Liver (tissue), 9 donors: ENCODE measurements around the gene CPSF3. TPM values are rescaled to one million over a fixed set of nuclear protein-coding genes. Genes with fewer than 3 reads are reported as not detected.

Experiments used
- DNase-seq: peaks from one replicate; pipeline ENCODE4 v3.0.0-alpha.2; 2017; ENCODE audit warnings: low spot score
- H3K27ac ChIP-seq, 2 donors: one replicate each; pipeline ENCODE4 v1.7.0; 2013; ENCODE audit warnings: inconsistent platforms in 2 of 2, low read length in 2 of 2, control low read depth in 1 of 2, low read depth in 1 of 2, mild to moderate bottlenecking in 1 of 2
- H3K27me3 ChIP-seq, 4 donors: one replicate each; pipeline versions ENCODE4 v1.6.1 to v1.7.0; 2013; ENCODE audit warnings: low read length in 3 of 4, inconsistent platforms in 1 of 4, mild to moderate bottlenecking in 1 of 4, moderate library complexity in 1 of 4; ENCODE audit not compliant: control insufficient read depth in 4 of 4, insufficient read depth in 4 of 4
- H3K36me3 ChIP-seq, 4 donors: one replicate each; pipeline versions ENCODE4 v1.6.1 to v1.7.0; 2013; ENCODE audit warnings: low read length in 3 of 4, mild to moderate bottlenecking in 3 of 4, low read depth in 1 of 4, moderate library complexity in 1 of 4; ENCODE audit not compliant: control insufficient read depth in 4 of 4, insufficient read depth in 3 of 4
- H3K4me1 ChIP-seq, 4 donors: one replicate each; pipeline versions ENCODE4 v1.6.1 to v1.7.0; 2013; ENCODE audit warnings: low read length in 3 of 4, mild to moderate bottlenecking in 3 of 4, moderate library complexity in 1 of 4; ENCODE audit not compliant: control insufficient read depth in 4 of 4, insufficient read depth in 4 of 4
- H3K4me3 ChIP-seq, 3 donors: one replicate each; pipeline versions ENCODE4 v1.6.1 to v1.7.0; 2013; ENCODE audit warnings: low read length in 3 of 3, control low read depth in 1 of 3, low read depth in 1 of 3, mild to moderate bottlenecking in 1 of 3
- H3K9ac ChIP-seq, 2 donors: one replicate each; pipeline ENCODE4 v1.7.0; 2013; ENCODE audit warnings: low read length in 2 of 2, mild to moderate bottlenecking in 2 of 2, moderate library complexity in 2 of 2, control low read depth in 1 of 2, low read depth in 1 of 2
- H3K9me3 ChIP-seq, 4 donors: one replicate each; pipeline versions ENCODE4 v1.6.1 to v1.7.0; 2013; ENCODE audit warnings: low read length in 3 of 4; ENCODE audit not compliant: control insufficient read depth in 4 of 4
- ATF3 ChIP-seq: IDR thresholded peaks from 2 replicates; pipeline ENCODE4 v1.6.1; 2016; ENCODE audit warnings: antibody characterized with exemption
- EGR1 ChIP-seq, 2 donors: IDR thresholded peaks; 2 replicates each; pipeline ENCODE4 v1.6.1; 2016 to 2018; ENCODE audit warnings: antibody characterized with exemption in 2 of 2, low read depth in 2 of 2
- FOXA1 ChIP-seq: IDR thresholded peaks from 2 replicates; pipeline ENCODE4 v1.6.1; 2016; ENCODE audit warnings: antibody characterized with exemption
- FOXA2 ChIP-seq: IDR thresholded peaks from 2 replicates; pipeline ENCODE4 v1.6.1; 2016; ENCODE audit warnings: antibody characterized with exemption
- GABPA ChIP-seq, 2 donors: IDR thresholded peaks in 1 of 2; conservative IDR thresholded peaks in 1 of 2; 2 replicates each; pipeline ENCODE4 v1.6.1; 2016; ENCODE audit warnings: antibody characterized with exemption in 2 of 2, mild to moderate bottlenecking in 1 of 2, moderate library complexity in 1 of 2
- HNF4A ChIP-seq, 2 donors: conservative IDR thresholded peaks; 2 replicates each; pipeline ENCODE4 v1.6.1; 2016; ENCODE audit warnings: antibody characterized with exemption in 2 of 2, mild to moderate bottlenecking in 2 of 2
- HNF4G ChIP-seq: IDR thresholded peaks from 2 replicates; pipeline ENCODE4 v1.6.1; 2016; ENCODE audit warnings: antibody characterized with exemption
- JUND ChIP-seq, 2 donors: IDR thresholded peaks; 2 replicates each; pipeline ENCODE4 v1.6.1; 2016; ENCODE audit warnings: antibody characterized with exemption in 2 of 2
- MAX ChIP-seq: IDR thresholded peaks from 2 replicates; pipeline ENCODE4 v1.6.1; 2016; ENCODE audit warnings: antibody characterized with exemption
- NR2F2 ChIP-seq: IDR thresholded peaks from 2 replicates; pipeline ENCODE4 v1.6.1; 2016; ENCODE audit warnings: antibody characterized with exemption
- RAD21 ChIP-seq, 2 donors: IDR thresholded peaks; 2 replicates each; pipeline ENCODE4 v1.6.1; 2016; ENCODE audit warnings: antibody characterized with exemption in 2 of 2, mild to moderate bottlenecking in 2 of 2
- RXRA ChIP-seq, 2 donors: IDR thresholded peaks; 2 replicates each; pipeline ENCODE4 v1.6.1; 2017 to 2018; ENCODE audit warnings: antibody characterized with exemption in 2 of 2, mild to moderate bottlenecking in 1 of 2
- SP1 ChIP-seq: IDR thresholded peaks from 2 replicates; pipeline ENCODE4 v1.6.1; 2018; ENCODE audit warnings: antibody characterized with exemption, mild to moderate bottlenecking
- TAF1 ChIP-seq: conservative IDR thresholded peaks from 2 replicates; pipeline ENCODE4 v1.6.1; 2016; ENCODE audit warnings: antibody characterized with exemption, mild to moderate bottlenecking
- YY1 ChIP-seq: IDR thresholded peaks from 2 replicates; pipeline ENCODE4 v1.6.1; 2016; ENCODE audit warnings: antibody characterized with exemption, mild to moderate bottlenecking
- ZBTB33 ChIP-seq: IDR thresholded peaks from 2 replicates; pipeline ENCODE4 v1.6.1; 2016; ENCODE audit warnings: antibody characterized with exemption
- WGBS: extraction: QIAGEN DNeasy Blood & Tissue Kit; methylation state at CpG from one replicate; pipeline ENCODE4 v1.1.7; 2013; 5-methylcytosine and 5-hydroxymethylcytosine counted together
- polyA plus RNA-seq, 2 donors: library from polyadenylated mRNA; stranded (reverse) in 1 of 2; unstranded in 1 of 2; fragments of 200-250 nt in 1 of 2; fragments of >200 nt in 1 of 2; fragmentation: Nextera tagmentation in 1 of 2; extraction: Ambion mirVana in 1 of 2; gene quantifications; one replicate each; pipeline versions ENCODE4 v1.2.1 to v1.2.3, GENCODE V29; 2013 to 2015
- total RNA-seq, 2 donors: library from RNA; depleted of rRNA; stranded (reverse); fragments of >200 nt; gene quantifications; one replicate each; pipeline ENCODE4 v1.2.3, GENCODE V29; 2014
- TF ChIP-seq, protein P1 (sequence below): fragments of 150-350 bp; IDR thresholded peaks from 2 replicates; pipeline ENCODE4 v1.5.1; 2017; ENCODE audit warnings: improper control_type of control experiment, low read depth, low read length; ENCODE audit not compliant: missing input control
- TF ChIP-seq, protein P2 (sequence below): IDR thresholded peaks from 2 replicates; pipeline ENCODE4 v1.6.1; 2016; ENCODE audit warnings: antibody characterized with exemption, mild to moderate bottlenecking
- donor health status: healthy.
- donor health status: healthy.
- donor health status: healthy.
- donor health status: healthy.
- donor health status: healthy.

Gene CPSF3
- total and polyA plus RNA-seq, 4 donors: 8.7 to 32.2 (median 16.9) TPM

- no peak overlapping the region for H3K27ac ChIP-seq
- WGBS: 97% methylated on average over 1 of the region's 1 CpG
Measured at GRCh38 chr2:9488583-9489547, 65.4 kb downstream of the CPSF3 start.

More at GRCh38 chr2:9488583-9489547, 65.4 kb downstream of the CPSF3 start:
- Histone ChIP-seq H3K36me3 (peaks cover 23 to 90% (median 68%) of the 10 kb centered on the region in 4 donors), H3K27me3 (no peaks in the 10 kb centered on the region), H3K4me1 (no peaks in the 10 kb centered on the region), H3K9ac (no peak overlapping the region), H3K9me3 (no peaks in the 10 kb centered on the region), H3K4me3 (no peak overlapping the region)
- TF ChIP-seq SP1 (no peak), TAF1 (no peak), ZBTB33 (no peak), HNF4G (no peak), RXRA (IDR thresholded peaks at IDR 0.05) (no peak), GABPA (IDR thresholded peaks at IDR 0.05 in 1 of 2, conservative IDR thresholded peaks at IDR 0.05 in 1 of 2) (no peak), EGR1 (IDR thresholded peaks at IDR 0.05; ENCODE audit: low read depth in 2 of 2) (no peak), MAX (no peak), RAD21 (IDR thresholded peaks at IDR 0.05) (no peak), HNF4A (conservative IDR thresholded peaks at IDR 0.05) (no peak), YY1 (no peak), JUND (IDR thresholded peaks at IDR 0.05) (no peak), NR2F2 (no peak), FOXA2 (no peak), FOXA1 (no peak), ATF3 (no peak)
- TF ChIP-seq, protein P1, sequence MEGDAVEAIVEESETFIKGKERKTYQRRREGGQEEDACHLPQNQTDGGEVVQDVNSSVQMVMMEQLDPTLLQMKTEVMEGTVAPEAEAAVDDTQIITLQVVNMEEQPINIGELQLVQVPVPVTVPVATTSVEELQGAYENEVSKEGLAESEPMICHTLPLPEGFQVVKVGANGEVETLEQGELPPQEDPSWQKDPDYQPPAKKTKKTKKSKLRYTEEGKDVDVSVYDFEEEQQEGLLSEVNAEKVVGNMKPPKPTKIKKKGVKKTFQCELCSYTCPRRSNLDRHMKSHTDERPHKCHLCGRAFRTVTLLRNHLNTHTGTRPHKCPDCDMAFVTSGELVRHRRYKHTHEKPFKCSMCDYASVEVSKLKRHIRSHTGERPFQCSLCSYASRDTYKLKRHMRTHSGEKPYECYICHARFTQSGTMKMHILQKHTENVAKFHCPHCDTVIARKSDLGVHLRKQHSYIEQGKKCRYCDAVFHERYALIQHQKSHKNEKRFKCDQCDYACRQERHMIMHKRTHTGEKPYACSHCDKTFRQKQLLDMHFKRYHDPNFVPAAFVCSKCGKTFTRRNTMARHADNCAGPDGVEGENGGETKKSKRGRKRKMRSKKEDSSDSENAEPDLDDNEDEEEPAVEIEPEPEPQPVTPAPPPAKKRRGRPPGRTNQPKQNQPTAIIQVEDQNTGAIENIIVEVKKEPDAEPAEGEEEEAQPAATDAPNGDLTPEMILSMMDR: no peak
- TF ChIP-seq, protein P2, sequence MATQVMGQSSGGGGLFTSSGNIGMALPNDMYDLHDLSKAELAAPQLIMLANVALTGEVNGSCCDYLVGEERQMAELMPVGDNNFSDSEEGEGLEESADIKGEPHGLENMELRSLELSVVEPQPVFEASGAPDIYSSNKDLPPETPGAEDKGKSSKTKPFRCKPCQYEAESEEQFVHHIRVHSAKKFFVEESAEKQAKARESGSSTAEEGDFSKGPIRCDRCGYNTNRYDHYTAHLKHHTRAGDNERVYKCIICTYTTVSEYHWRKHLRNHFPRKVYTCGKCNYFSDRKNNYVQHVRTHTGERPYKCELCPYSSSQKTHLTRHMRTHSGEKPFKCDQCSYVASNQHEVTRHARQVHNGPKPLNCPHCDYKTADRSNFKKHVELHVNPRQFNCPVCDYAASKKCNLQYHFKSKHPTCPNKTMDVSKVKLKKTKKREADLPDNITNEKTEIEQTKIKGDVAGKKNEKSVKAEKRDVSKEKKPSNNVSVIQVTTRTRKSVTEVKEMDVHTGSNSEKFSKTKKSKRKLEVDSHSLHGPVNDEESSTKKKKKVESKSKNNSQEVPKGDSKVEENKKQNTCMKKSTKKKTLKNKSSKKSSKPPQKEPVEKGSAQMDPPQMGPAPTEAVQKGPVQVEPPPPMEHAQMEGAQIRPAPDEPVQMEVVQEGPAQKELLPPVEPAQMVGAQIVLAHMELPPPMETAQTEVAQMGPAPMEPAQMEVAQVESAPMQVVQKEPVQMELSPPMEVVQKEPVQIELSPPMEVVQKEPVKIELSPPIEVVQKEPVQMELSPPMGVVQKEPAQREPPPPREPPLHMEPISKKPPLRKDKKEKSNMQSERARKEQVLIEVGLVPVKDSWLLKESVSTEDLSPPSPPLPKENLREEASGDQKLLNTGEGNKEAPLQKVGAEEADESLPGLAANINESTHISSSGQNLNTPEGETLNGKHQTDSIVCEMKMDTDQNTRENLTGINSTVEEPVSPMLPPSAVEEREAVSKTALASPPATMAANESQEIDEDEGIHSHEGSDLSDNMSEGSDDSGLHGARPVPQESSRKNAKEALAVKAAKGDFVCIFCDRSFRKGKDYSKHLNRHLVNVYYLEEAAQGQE: no peak
- DNase-seq: no peak
